ENCODE measurements around the gene APLNR.

- no peak for TF ChIP-seq GATA2 (IDR thresholded peaks at IDR 0.05; ENCODE audit: low read depth, low read length)
- no peak for TF ChIP-seq GATA3 (IDR thresholded peaks at IDR 0.05; ENCODE audit: low read depth, low read length)
These were observed 46.5 kb downstream of the APLNR start for GRCh38 chr11:57190548-57190947.

Data from SH-SY5Y (cell line).